Measurements from ENCODE around the gene SLC13A2. TPM values are rescaled to one million over a fixed set of nuclear protein-coding genes. Genes with fewer than 3 reads are reported as not detected.

SLC13A2 gene
- total RNA-seq, 4 donors from 2014 or later = 0.34 TPM; not detected in 3

- no peak for ATAC-seq
- in situ Hi-C loops (cut with MboI; ENCODE audit: low sequenced_read_pairs in 4 of 4) = no loop called here
- Histone ChIP-seq H3K27ac (no peak overlapping the region), H3K36me3 (no peaks in the 10 kb centered on the region), H3K27me3 (no peaks in the 10 kb centered on the region), H3K9me3 (no peaks in the 10 kb centered on the region), H3K4me1 (no peaks in the 10 kb centered on the region), H3K4me3 (no peak overlapping the region)
- no peak for TF ChIP-seq CTCF (IDR thresholded peaks at IDR 0.05 in 4 of 5, conservative IDR thresholded peaks at IDR 0.05 in 1 of 5)
- TF ChIP-seq POLR2A (IDR thresholded peaks at IDR 0.05) = no peak
- no peak for DNase-seq
- intact Hi-C loops (cut with DNase I; ENCODE audit: low total_unique reads) = no loop called here
Measured at GRCh38 chr17:28527859-28528258, 54.4 kb downstream of the SLC13A2 start.

- Histone ChIP-seq H3K4me1 (no peaks in the 10 kb centered on the region), H3K27me3 (no peaks in the 10 kb centered on the region), H3K36me3 (no peaks in the 10 kb centered on the region), H3K4me3 (no peak overlapping the region), H3K9me3 (no peaks in the 10 kb centered on the region), H3K27ac (no peak overlapping the region)
- in situ Hi-C loops (cut with MboI; ENCODE audit: low sequenced_read_pairs in 4 of 4) (no loop called here), intact Hi-C loops (cut with DNase I; ENCODE audit: low total_unique reads) (no loop called here)
- TF ChIP-seq POLR2A (IDR thresholded peaks at IDR 0.05) (no peak), CTCF (IDR thresholded peaks at IDR 0.05 in 4 of 5, conservative IDR thresholded peaks at IDR 0.05 in 1 of 5) (no peak)
- ATAC-seq = no peak
- no peak for DNase-seq
Measured at GRCh38 chr17:28528327-28529012, 55.0 kb downstream of the SLC13A2 start.

GRCh38 chr17:28529013-28529400 lies 55.6 kb downstream of the SLC13A2 start:
- Histone ChIP-seq H3K27ac (no peak overlapping the region), H3K4me1 (no peaks in the 10 kb centered on the region), H3K9me3 (no peaks in the 10 kb centered on the region), H3K4me3 (no peak overlapping the region), H3K36me3 (no peaks in the 10 kb centered on the region), H3K27me3 (no peaks in the 10 kb centered on the region)
- in situ Hi-C loops (cut with MboI; ENCODE audit: low sequenced_read_pairs in 4 of 4) = no loop called here
- TF ChIP-seq CTCF (IDR thresholded peaks at IDR 0.05 in 4 of 5, conservative IDR thresholded peaks at IDR 0.05 in 1 of 5) (no peak), POLR2A (IDR thresholded peaks at IDR 0.05) (no peak)
- DNase-seq (no peak), ATAC-seq (no peak)
- intact Hi-C loops (cut with DNase I; ENCODE audit: low total_unique reads) = no loop called here

GRCh38 chr17:28530250-28530649 lies 56.8 kb downstream of the SLC13A2 start:
- intact Hi-C loops (cut with DNase I; ENCODE audit: low total_unique reads) = no loop called here
- DNase-seq (no peak), ATAC-seq (no peak)
- Histone ChIP-seq H3K4me3 (no peak overlapping the region), H3K9me3 (no peaks in the 10 kb centered on the region), H3K36me3 (no peaks in the 10 kb centered on the region), H3K27me3 (no peaks in the 10 kb centered on the region), H3K27ac (no peak overlapping the region), H3K4me1 (no peaks in the 10 kb centered on the region)
- in situ Hi-C loops (cut with MboI; ENCODE audit: low sequenced_read_pairs in 4 of 4) = no loop called here
- TF ChIP-seq POLR2A (IDR thresholded peaks at IDR 0.05) (no peak), CTCF (IDR thresholded peaks at IDR 0.05 in 4 of 5, conservative IDR thresholded peaks at IDR 0.05 in 1 of 5) (no peak)

- Histone ChIP-seq H3K27ac (no peak overlapping the region), H3K4me3 (no peak overlapping the region), H3K36me3 (no peaks in the 10 kb centered on the region), H3K4me1 (no peaks in the 10 kb centered on the region), H3K9me3 (no peaks in the 10 kb centered on the region), H3K27me3 (no peaks in the 10 kb centered on the region)
- in situ Hi-C loops (cut with MboI; ENCODE audit: low sequenced_read_pairs in 4 of 4) (no loop called here), intact Hi-C loops (cut with DNase I; ENCODE audit: low total_unique reads) (no loop called here)
- ATAC-seq (no peak), DNase-seq (no peak)
- TF ChIP-seq CTCF (IDR thresholded peaks at IDR 0.05 in 4 of 5, conservative IDR thresholded peaks at IDR 0.05 in 1 of 5) (no peak), POLR2A (IDR thresholded peaks at IDR 0.05) (no peak)
Measured at GRCh38 chr17:28530926-28531325, 57.5 kb downstream of the SLC13A2 start.

Data from gastrocnemius medialis (tissue), 4 donors.